HG02588 (cell line): ENCODE results near the gene UCN2.
A peak's percentile ranks its signal among the peaks of the same experiment; 100 is the strongest.

Source experiments
- ATAC-seq: cut with Tn5 transposase; IDR thresholded peaks from one replicate; pipeline ENCODE4 v1.9.1; 2021; ENCODE audit warnings: mild to moderate bottlenecking, moderate library complexity; ENCODE audit not compliant: unreplicated experiment

UCN2 gene, protein sequence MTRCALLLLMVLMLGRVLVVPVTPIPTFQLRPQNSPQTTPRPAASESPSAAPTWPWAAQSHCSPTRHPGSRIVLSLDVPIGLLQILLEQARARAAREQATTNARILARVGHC

DNA sequence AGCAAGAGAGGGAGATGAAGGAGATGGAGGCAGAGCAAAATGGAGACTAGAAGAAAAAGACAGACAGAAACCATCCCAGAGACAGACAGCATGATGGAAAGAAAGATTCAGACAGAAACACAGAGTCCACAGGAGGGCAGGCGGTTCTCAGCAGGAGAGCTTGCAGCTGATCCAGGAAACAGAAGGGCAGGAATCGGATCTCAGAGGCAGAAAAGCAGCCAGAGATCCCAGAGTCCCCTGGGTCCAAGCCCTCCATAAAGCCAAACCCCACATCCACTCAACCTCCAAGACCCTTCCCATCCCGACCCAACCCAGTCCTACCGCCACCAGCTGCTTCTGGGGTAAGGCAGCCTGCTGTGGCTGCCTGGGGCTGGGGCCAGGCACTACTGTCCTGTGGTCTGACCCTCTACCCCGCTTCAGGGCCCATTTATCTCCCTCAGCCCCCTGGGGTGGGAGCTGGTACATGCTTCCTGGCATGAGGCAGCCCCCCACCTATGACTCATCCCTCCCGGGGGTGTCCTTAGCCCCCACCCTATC lies at the start of gene UCN2:
TSS of gene UCN2 (minus strand) at position 400 of the 537 bp plus-strand sequence. CDS start 657 bp downstream, outside the sequence.
- ATAC-seq, result no peak

DNA sequence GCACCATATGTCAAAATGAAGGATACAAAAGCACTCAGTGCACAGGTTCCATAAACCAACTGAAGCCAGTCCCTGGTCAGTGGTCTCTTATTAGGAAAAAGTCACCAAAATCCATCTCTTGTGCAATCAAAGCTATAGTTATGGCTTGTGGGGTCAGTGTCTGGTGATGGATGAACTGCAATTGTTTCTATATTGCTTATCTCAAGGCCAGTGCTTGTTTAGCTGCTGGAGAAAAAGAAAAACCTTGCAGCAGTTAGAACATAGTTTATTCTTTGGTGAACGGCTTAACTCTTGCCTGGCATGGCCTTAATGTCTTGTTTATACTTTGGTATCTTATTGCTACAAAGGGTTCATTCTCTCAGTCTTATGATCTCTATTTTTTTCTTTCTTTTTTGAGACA lies 48.7 kb upstream of the UCN2 start:
- no peak for ATAC-seq

DNA sequence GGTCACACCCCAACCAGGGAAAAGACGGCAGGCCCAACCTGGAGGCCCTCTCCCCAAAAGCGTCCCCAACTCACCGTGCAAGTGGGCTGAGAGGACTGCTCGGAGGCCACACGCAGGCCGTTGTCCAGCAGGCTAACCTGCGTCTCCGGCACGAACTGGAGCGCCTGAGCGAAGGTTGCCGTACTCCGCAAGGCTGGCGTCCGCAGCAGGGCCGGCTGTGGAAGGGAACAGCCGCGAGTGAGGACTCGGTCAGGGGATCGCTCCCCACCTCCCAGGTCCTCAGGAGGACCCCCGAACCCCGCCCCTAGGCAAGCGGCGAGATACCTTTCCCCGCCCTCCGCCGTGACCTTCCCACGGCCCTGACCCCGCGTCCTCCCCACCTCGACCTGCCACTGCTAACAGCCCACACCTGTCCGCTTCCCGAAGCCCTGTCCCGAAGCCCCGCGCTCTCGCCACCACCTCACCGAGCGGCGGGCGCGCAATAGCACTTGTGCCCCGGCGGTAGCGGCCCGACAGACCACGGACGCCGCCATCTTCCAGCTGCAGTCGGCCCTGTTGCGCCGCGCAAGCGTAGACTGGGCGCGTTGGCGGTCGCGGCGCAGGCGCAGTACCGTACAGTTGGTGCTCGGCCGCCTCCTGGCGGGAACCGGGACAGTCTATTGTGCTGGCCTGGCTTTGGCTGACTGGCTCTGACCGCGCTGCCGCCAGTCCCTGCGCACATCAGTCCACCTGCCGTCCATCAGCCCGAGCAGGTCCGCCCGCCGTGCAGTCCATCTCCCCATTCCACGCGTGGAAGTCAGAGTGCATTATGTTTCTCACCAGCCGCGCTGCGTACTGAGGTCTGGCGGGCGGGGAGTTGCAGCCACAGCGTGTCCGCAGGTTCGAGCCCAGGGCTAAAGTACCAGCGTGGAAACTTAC lies 45.8 kb upstream of the UCN2 start, which contains the start of gene UQCRC1:
TSS of gene UQCRC1 (minus strand) at position 559 of the 918 bp plus-strand sequence. CDS start at position 533, 26 bp downstream.
- ATAC-seq, result peak; percentile 91

DNA sequence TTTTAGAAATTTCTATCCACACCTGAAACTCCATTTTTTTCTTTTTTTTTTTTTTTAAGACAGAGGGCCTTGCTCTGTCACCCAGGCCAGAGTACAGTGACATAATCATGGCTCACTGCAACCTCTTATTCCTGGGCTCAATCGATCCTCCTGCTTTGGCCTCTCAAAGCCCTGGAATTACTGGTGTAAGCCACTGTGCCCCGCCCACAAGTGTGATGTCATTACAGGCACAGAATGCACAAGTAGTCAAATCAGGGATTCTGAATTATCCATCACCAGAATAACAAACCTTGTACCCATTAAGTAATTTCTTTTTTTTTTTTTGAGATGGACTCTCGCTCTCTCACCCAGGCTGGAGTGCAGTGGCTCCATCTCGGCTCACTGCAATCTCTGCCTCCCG lies 43.9 kb upstream of the UCN2 start:
- no peak for ATAC-seq

DNA sequence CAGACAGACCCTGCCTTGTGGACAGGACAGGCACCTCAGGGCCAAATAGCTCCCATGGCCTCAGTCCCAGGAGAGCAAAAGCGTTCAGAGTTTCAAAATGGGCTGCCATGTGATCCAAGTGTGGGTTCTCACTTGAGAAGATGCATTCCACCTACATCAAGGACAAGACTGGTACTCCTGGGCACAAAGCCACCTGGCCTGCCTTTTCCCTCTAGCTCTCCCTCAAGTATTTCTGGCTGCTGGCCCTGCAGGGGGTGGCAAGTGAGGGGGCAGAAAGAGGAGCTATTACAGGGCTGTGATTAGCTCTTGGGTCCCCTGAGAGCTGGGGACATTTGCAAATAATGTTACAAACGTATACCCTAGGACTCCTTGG lies 38.0 kb upstream of the UCN2 start:
- no peak for ATAC-seq

DNA sequence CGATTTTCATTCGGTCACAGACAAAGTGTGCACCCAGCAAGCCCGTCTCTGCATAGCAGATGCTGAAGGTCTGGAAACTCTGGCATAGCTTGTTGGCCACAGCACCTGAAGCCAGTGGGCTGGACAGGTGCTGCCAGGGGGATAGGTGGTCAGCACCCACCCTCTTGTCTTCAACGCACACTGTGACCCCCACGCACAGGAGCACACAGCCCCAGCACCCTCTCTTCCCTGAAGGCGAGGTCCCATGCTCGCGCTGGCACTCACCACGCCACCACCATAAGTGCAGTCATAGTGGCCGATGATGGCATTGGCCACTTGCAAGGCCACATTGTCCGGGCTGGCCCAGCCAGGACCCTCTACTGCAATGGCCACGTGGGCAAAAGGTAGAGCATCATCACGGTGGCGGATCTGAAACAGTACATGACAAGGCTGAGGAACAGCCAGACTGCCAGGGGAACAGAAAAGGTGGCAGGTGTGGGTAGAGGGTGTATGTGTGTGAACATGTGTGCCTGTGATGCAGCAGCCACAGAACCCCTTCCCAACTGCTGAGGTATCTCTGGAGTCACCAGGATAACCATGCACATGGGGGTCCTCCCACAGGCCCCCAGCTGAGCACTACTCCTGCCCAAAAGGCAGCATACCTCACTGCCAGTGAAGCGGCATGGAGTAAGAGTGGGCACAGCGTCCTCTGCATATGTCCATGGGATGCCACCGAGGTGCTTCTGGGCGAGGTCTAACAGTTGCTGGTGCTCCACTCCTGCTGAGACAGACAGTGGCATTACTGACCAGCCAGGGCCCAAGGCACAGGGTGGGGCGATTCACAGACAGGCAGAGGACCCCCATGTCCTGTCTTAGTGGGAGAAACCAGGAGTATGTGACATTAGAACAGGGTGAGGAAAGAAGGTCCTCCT lies 37.4 kb upstream of the UCN2 start:
- no peak for ATAC-seq

DNA sequence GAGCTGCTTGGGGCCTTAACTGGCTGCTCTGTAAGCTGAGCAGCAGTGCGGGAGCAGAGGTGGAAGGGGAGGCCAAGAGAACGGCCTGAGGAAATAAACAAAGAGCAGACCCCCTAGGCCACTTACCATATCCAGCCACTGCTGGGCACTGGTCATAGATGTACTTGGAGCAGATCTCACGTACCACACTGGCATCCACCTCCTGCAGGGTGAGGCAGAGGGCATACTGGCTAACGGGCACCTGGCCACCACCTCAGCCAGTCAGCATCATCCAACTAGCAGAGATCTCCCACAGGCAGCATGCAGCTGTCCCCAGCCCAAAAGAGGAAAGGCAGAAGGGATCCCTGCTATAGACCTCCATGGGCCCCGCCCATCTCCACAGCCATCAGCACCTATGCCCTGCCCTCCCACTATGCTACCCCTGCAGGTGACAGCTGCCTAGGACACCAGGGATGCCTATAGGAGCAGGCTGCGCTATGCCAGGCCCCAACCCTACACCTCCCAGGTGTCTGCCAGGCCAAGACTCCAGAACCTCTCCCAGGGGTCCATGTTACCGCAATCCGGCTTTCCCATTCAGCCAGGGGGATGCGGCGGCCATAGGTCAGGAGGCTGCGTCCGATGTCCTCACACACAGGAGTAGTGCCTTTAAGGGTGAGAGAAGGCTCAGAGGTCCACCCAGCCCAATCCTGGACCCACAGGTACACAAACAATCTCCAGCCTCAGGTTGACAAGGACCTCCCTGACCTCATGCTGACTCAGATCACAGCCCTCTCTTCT lies 36.1 kb upstream of the UCN2 start:
- ATAC-seq, result no peak

DNA sequence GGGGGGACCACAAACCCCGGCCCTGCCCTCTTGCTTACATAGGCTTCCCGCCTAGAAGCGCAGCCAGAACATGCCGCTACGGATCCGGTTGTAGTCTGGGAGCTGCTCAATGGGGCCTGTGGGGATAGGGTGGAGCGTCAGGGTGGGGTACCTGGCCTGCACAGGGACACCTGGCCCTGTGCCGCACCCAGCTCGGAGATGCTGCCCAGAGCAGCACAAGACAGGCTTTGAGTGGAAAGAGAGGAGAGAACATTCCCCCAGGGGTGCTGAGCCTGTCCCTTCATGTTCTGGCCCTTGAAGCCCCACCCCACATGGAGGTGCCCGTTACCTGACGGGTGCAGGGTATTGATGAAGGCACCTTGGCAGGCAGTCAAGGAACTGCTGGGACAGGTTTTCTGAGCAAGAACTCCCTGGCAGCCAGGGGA lies 35.5 kb upstream of the UCN2 start:
- no peak for ATAC-seq

DNA sequence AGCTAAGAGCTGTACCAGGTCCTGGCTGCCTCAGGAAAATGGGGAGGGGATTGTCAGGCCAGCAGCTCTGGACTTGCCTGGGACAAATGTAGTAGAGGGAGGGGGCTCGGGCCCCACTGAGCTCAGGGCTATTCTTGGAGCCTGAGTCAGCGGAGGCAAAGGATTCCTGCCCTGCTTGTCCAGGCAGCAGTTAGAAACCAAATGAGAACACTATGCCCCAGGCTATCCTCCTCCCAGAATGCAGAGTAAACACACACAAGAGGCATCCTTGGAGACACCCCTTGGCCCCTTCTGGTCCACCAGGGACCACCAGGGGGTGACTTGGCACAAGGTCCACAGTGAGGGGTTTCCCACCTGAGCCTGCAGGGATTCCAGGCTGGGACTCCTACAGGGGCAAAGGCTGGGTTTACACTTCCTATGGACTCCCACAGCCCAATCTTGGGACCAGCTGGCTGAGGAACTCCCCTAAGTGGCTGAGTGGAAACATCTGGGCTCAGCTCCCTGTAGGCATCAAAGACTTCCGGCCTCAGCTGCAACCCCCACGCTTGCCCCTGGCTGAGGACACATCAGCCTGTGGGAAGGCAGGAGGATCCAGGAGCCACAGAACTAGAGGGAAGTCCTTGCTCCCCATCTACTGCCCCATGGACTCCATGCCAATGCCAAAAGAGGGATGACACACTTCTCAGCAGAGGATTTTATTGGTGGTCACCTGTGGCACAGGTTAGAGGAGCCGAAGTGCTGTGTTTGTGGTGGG lies 34.9 kb upstream of the UCN2 start:
- ATAC-seq, result no peak

DNA sequence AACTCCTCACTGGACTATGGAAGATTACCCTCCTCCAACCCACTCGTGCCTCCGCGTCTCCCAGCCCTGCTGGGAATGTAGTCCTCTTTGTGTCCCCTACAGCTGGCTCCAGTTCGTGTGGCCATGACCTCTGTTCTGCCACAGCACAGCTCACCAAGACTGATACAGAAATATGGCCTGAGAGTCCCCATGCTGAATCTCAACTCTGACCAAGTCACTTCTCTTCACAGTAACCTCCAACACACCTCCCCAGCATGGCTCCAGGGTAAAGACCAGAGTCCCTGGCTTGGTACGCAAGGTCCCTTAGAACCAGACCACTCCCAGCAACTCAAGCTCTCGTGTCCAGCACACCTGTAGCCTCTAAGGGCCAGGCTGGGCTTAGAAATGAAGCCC lies 33.8 kb upstream of the UCN2 start:
- no peak for ATAC-seq

DNA sequence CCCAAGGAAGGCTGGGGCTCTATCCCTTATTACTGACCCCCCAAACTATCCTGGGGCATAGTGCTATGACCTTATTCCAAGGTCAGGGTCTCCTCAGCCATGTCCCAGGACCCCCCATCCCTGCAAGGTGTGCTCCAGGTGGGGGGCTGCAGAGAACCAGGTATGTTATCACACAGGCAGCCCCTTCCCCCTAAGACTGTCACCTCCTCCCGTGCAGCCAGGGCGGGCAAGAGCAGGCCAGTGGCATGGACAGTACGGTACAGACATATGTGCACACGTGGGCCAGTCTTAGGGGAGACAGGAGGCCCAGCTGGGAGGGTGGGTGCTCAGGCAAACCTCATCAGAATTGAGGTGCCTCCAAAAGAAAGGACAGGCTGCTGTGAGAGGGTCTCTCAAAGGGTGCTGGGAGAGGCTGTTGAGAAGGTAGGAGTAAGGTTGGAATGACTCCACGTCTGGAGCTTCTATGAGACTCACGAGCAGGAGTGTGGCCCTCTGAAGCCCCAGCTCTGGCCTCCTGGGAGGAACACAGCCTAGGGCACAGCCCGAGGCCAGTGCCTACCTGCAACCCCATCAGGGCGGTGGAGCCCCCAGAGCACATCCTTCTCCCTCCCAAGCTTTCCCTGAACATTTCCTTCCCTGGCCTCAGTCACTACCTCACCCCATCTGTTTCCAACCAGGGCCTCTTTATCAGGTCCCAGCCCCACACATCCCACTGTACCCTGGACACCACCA lies 33.3 kb upstream of the UCN2 start:
- no peak for ATAC-seq

DNA sequence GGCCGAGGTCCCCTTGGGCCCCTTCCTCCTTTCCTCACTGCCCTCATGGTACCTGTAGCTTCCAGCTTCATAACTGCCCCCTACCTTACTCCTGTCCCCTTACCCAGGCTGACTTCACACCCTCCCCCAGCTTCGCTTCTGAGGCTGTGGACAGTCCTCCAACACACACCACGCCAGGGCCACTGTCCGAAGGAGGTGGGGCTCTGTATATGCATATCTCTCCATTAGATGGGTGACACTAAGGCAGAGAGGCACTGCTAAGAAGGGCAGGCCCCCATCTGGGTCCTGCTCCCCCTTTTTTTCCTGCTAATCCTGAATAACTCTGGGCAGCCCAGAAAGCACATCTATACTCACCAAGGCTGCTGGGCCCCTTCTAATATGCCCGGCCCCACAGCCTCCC lies 32.6 kb upstream of the UCN2 start:
- ATAC-seq, result no peak

DNA sequence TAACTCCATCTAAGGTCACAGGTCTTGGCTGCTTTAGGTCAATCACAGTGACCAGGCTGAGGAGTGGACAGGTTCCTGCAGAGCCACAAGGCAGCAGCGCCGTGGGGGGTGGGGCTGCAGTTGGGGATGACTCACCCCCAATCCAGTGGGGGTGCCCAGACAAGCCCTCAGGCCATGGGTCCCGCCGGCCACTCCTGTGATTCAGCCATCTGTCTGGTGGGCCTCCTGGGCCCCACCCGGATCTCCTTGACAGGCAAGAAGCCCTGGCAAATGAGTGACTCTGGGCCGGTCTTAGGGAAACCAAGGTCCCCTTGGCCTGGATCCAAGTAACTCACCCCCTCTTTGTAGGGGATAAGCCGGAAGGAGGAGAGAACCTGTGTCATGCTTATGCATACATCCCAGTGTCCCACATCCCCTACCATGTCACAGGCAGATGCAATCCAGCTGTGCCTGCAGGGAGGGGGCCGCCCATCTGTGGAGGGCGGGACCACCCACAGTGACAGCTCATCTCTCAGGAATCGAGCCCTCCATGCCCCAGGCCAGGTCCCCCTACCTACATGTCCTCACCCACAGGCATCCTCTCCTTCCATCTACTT lies 32.0 kb upstream of the UCN2 start:
- ATAC-seq, result no peak

DNA sequence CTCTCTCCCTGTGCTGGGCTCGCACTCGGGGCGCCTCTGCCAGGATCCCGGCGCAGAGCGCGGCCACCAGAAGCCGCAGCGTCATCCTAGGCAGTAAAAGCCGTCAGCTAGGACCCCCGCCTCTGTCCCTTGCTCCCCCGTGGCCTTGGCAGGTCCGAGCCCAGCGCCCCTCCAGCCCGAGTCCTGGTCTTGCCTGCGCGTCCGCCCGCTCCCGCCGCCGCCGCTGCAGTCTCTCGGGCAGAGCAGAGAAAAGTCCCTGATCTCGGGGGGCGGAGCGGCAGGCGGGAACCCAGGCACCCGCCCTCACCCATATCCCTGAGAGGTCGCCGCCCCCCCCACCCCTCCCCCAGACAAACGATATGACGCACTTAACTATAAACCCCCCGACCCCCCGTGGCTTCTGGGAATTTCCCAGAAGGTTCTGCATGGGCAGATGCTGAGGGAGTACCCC lies 31.5 kb upstream of the UCN2 start, which contains the start of gene COL7A1:
TSS of gene COL7A1 (minus strand) at position 255 of the 451 bp plus-strand sequence. CDS start at position 85, 170 bp downstream.
- no peak for ATAC-seq

DNA sequence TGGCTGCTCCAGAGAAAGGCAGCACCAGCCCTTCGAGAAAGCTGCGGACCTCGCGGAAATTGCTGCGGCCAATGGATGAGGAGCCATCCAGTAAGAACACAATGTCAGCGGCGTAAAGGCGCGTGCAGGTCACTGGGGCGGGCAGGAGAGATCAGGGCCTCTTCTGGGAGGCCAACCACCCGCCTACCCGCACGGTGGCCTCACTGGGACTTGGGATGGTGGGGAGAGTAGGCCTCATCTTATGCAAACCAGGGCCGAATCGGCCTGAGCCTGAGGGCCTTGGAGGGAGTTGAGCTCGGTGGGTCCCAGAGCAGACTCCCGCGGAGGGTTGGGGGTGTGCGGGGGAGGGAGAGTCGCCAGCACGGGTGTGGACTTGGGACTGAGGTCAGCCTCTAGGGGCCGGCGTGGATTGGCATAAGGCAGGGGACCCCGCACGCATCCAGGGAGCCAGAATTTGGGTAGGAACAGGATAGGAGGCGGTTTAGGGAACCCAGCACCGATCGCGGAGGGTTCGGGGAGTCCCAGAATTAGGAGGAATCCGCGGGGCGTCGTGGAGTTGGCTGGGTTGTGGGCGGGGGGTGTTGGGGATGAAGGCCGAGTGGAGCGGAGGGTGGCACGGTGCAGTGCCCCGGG lies 31.0 kb upstream of the UCN2 start:
- ATAC-seq, result no peak

DNA sequence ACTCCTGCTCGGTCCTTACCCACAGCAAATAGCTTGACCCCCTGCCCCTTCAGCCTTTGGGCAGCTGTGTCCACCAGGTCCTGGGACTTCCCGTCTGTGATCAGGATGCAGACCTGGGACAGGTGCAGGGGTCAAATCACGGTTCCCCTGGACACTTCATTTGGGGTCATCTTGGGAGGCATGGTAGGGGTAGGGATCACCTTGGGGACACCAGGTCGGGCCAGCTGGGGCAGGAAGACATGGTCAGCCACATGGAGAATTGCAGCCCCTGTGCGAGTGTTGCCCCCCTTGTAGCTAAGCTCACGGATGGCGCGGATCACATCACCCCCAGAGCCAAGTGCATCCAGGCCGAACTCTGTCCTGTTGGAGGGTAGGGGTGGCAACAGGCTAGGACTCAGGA lies 29.8 kb upstream of the UCN2 start:
- no peak for ATAC-seq

DNA sequence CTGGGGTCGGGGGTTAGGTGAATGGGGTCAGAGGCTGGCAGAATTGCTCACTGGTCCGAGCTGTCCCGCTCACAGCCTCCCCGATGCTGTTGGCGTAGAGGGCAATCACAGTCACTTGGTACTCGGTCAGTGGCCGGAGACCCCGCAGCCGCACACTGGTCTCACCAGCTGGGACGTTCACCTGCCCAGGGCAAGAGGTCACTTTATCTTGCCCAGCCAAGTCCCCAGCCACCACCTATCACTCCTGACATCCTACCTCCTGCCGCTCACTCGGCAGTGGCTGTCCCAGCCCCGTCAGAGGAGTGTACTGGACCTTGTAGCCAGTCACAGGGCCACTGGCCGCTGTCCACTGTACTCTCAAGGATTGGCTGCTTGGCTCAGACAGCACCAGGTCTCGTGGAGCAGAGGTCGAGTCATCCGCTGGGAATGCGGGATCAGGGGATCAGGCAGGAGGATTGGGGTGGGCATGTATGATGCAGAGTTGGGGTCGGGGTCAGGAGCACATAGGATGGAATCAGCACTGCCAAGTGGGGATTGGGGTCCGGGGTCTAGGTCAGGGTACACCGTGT lies 29.0 kb upstream of the UCN2 start:
- no peak for ATAC-seq
